ENCODE data around the gene UQCRQ. TPM values are rescaled to one million over a fixed set of nuclear protein-coding genes. Genes with fewer than 3 reads are reported as not detected.

The UQCRQ gene
- total RNA-seq (2016; rRNA removed; fragmentation: Illumina TruSeq; extraction: Trizol) (575 and 610 TPM in 2 replicates), polyA plus RNA-seq (2011; rRNA removed) (237 and 257 TPM in 2 replicates), polyA minus RNA-seq (2011; rRNA and poly(A)+ RNA removed; ENCODE audit: low replicate concordance) (39.6 and 61.4 TPM in 2 replicates), Bru-seq, nascent RNA (percentile 95 among the genes with signal in this experiment), BruChase-seq, experiment 1, labeled RNA remaining after a 6-hour chase (percentile 95 among the genes with signal in this experiment), BruChase-seq, experiment 2, labeled RNA remaining after a 2-hour chase (percentile 91 among the genes with signal in this experiment)
- 434 and 616 TPM in 2 replicates for total RNA-seq (2016; cell fraction: cytosol; rRNA removed; fragmentation: Illumina TruSeq; extraction: Trizol; ENCODE audit: low read depth)
- 541 and 719 TPM in 2 replicates for total RNA-seq (2016; cell fraction: insoluble cytoplasmic fraction; rRNA removed; fragmentation: Illumina TruSeq; extraction: Trizol)
- total RNA-seq (2016; cell fraction: membrane; rRNA removed; fragmentation: Illumina TruSeq; extraction: Trizol), result 520 and 710 TPM in 2 replicates
- 214 and 220 TPM in 2 replicates for total RNA-seq (2016; cell fraction: nucleus; rRNA removed; fragmentation: Illumina TruSeq; extraction: Trizol)
- polyA plus RNA-seq (2011; cell fraction: cytosol; rRNA removed), result 173 and 215 TPM in 2 replicates
- polyA plus RNA-seq (2011; cell fraction: nucleus; rRNA removed), result 111 and 145 TPM in 2 replicates
- 221 and 310 TPM in 2 replicates for polyA plus RNA-seq (2012)
- polyA plus RNA-seq (2016; cell fraction: cytosol; fragmentation: Illumina TruSeq; extraction: Trizol; ENCODE audit: low read depth), result 298 and 464 TPM in 2 replicates
- 393 and 430 TPM in 2 replicates for polyA plus RNA-seq (2016; cell fraction: insoluble cytoplasmic fraction; fragmentation: Illumina TruSeq; extraction: Trizol; ENCODE audit: low read depth)
- polyA plus RNA-seq (2016; cell fraction: membrane; fragmentation: Illumina TruSeq; extraction: Trizol; ENCODE audit: low read depth), result 329 and 431 TPM in 2 replicates
- 240 and 275 TPM in 2 replicates for polyA plus RNA-seq (2016; cell fraction: nucleus; fragmentation: Illumina TruSeq; extraction: Trizol; ENCODE audit: insufficient read depth, low read depth)
- polyA minus RNA-seq (2011; cell fraction: cytosol; rRNA and poly(A)+ RNA removed), result 26.8 and 32.8 TPM in 2 replicates
- 52.9 and 60.8 TPM in 2 replicates for polyA minus RNA-seq (2011; cell fraction: nucleus; rRNA and poly(A)+ RNA removed)
- long read RNA-seq, experiment 1, transcript UQCRQ-201 (2 exons, 586 nt), result minor isoform, 48 of 401 reads
- long read RNA-seq, experiment 1, transcript UQCRQ-206 (2 exons, 874 nt), result minor isoform, 6 of 401 reads
- long read RNA-seq, experiment 1, transcript UQCRQ-203 (3 exons, 839 nt), result major isoform, 302 of 401 reads
- long read RNA-seq, experiment 1, transcript UQCRQ-202 (3 exons, 429 nt), result minor isoform, 37 of 401 reads
- long read RNA-seq, experiment 1, partial matches to known transcripts, result 0 of 401 reads
- long read RNA-seq, experiment 1, other reads (novel, unspliced or antisense), result 8 of 401 reads
- long read RNA-seq, experiment 2, transcript UQCRQ-201 (2 exons, 586 nt), result minor isoform, 56 of 216 reads
- long read RNA-seq, experiment 2, transcript UQCRQ-202 (3 exons, 429 nt), result minor isoform, 10 of 216 reads
- long read RNA-seq, experiment 2, transcript UQCRQ-203 (3 exons, 839 nt), result major isoform, 129 of 216 reads
- long read RNA-seq, experiment 2, partial matches to known transcripts, result 3 of 216 reads
- long read RNA-seq, experiment 2, other reads (novel, unspliced or antisense), result 13 of 216 reads

DNA sequence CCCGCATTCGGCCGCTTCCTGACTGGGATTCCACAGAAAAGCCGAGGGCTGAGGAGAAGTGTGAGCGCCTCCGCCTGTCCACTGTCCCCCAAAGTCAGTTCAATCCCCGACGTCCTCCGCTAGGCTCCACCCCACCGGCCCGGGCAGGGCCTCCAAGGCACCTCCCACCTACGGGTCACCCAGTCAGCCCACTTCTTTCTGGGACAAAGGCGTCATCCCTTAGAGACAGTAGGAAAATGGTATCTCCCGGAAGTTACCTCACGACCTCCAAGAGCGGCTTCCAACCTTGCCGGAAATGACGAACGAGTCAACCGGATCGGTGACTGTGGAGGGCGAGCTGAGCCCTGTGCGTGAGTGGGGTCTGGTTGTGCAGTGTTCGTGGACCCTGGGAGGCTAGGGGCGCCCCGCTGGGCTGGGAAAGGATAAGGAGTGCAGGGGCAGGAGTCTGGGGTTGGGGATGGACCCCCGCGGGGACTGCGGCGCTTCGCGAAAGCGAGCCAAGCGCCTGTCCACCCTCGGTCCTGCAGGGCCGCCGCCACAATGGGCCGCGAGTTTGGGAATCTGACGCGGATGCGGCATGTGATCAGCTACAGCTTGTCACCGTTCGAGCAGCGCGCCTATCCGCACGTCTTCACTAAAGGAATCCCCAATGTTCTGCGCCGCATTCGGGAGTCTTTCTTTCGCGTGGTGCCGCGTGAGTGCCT is at the start of gene UQCRQ, which contains the start of gene GDF9:
Gene UQCRQ, plus strand, starts transcription at position 301 of the 704 bp plus-strand sequence. Its CDS starts 240 bp downstream, at position 541.
Gene GDF9, minus strand, starts transcription at position 128 of the 704 bp plus-strand sequence. CDS start 1,936 bp downstream, outside the sequence.
- ChIA-PET POLR2A (interaction anchor here (0.7 to 8.7 kb wide), 17 partner anchors 8 to 1103 kb away, joined by 3 to 91 read pairs (median 5); partner anchors contain the start of genes AFF4, HSPA4 and SHROOM1), CTCF (ENCODE audit: low intra/inter-chr PET ratio, low total read pairs) (interaction anchor here (0.7 to 2.0 kb wide), 3 partner anchors 17 to 59 kb away, joined by 3 to 9 read pairs (median 7); partner anchors contain the start of gene SHROOM1)
- Histone ChIP-seq H3K27ac (ENCODE audit: extremely low read length, insufficient read depth, low read length) (peak within 1 kb of the TSS; percentile 86), H2AFZ (ENCODE audit: low read length) (no peak within 1 kb of the TSS), H3K79me2 (ENCODE audit: insufficient read depth, low read length) (peaks cover 16% of the 10 kb centered on the region), H3K4me3 (replicated peaks in 1 of 3; ENCODE audit: insufficient read depth in 1 of 3, low read depth in 2 of 3, low read length in 3 of 3) (peak within 1 kb of the TSS; percentile 74 to 88 (median 87)), H3K4me2 (ENCODE audit: low read depth, low read length) (peak within 1 kb of the TSS; percentile 90), H4K20me1 (ENCODE audit: insufficient read depth, low read length) (no peaks in the 10 kb centered on the region), H3K36me3 (replicated peaks in 1 of 2; ENCODE audit: control insufficient read depth in 1 of 2, insufficient read depth in 2 of 2, low read length in 2 of 2) (peaks cover 0 to 25% of the 10 kb centered on the region in 2 experiments; a peak in 3 of 5 replicates), H3K27me3 (ENCODE audit: control insufficient read depth in 1 of 2, insufficient read depth in 2 of 2, low read length in 2 of 2) (no peaks in the 10 kb centered on the region; a peak in 1 of 5 replicates), H3K4me1 (ENCODE audit: insufficient read depth, low read length) (peaks cover 60% of the 10 kb centered on the region), H3K9ac (ENCODE audit: insufficient read depth, low read depth, low read length) (peak within 1 kb of the TSS; percentile 97), H3K9me3 (ENCODE audit: low read length) (no peaks in the 10 kb centered on the region)
- intact Hi-C loops (cut with micrococcal nuclease; ENCODE audit: unreplicated experiment) (loop anchor here (1.0 kb wide), 2 partner anchors 36 to 59 kb away; partner anchors contain the start of gene SHROOM1), in situ Hi-C loops (cut with HindIII; ENCODE audit: extremely low pct_ligation_motif_present, low pct_unique_long_range_greater_than_20kb) (no loop called here)
- WGBS (ENCODE audit: low lambda C conversion rate), result 1% methylated on average over 32 of the region's 55 CpGs
- DNase-seq (ENCODE audit: low spot score) (peak; percentile 100), FAIRE-seq (peak; percentile 100), ATAC-seq (peak; percentile 97)
- BruUV-seq (replicated peaks), result no TSS peak
- TF ChIP-seq KDM3A (CRISPR knock-in tag; IDR thresholded peaks at IDR 0.05; ENCODE audit: low read depth), result no peak; the same call in 1 of the 2 replicates
- TF ChIP-seq ZNF792 (CRISPR knock-in tag; IDR thresholded peaks at IDR 0.05), result no peak; the same call in none of the 2 replicates
- TF ChIP-seq TAF1 (CRISPR knock-in tag; IDR thresholded peaks at IDR 0.05), result peak; percentile 91
- TF ChIP-seq ZNF543 (CRISPR knock-in tag; IDR thresholded peaks at IDR 0.05), result peak; percentile 77
- TF ChIP-seq, protein P1, sequence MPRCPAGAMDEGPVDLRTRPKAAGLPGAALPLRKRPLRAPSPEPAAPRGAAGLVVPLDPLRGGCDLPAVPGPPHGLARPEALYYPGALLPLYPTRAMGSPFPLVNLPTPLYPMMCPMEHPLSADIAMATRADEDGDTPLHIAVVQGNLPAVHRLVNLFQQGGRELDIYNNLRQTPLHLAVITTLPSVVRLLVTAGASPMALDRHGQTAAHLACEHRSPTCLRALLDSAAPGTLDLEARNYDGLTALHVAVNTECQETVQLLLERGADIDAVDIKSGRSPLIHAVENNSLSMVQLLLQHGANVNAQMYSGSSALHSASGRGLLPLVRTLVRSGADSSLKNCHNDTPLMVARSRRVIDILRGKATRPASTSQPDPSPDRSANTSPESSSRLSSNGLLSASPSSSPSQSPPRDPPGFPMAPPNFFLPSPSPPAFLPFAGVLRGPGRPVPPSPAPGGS (CRISPR knock-in tag; IDR thresholded peaks at IDR 0.05), result peak; percentile 76; the same call in 1 of the 2 replicates
- TF ChIP-seq ZFYVE20 (CRISPR knock-in tag; IDR thresholded peaks at IDR 0.05; ENCODE audit: borderline replicate concordance, low read depth), result no peak
- TF ChIP-seq ZMYM4 (CRISPR knock-in tag; IDR thresholded peaks at IDR 0.05), result peak; percentile 96
- TF ChIP-seq ZNF101 (CRISPR knock-in tag; IDR thresholded peaks at IDR 0.05; ENCODE audit: borderline replicate concordance, low read depth), result no peak
- TF ChIP-seq ZNF550 (CRISPR knock-in tag; IDR thresholded peaks at IDR 0.05; ENCODE audit: borderline replicate concordance), result no peak
- TF ChIP-seq ZNF124 (CRISPR knock-in tag; IDR thresholded peaks at IDR 0.05), result peak; percentile 43
- TF ChIP-seq U2AF1 (optimal IDR thresholded peaks at IDR 0.05; ENCODE audit: low read depth, low read length), result no peak
- TF ChIP-seq ATF1 (CRISPR knock-in tag; IDR thresholded peaks at IDR 0.05), result peak; percentile 92
- peak; percentile 41; the same call in 1 of the 2 replicates for TF ChIP-seq ARHGAP35 (CRISPR knock-in tag; IDR thresholded peaks at IDR 0.05; ENCODE audit: borderline replicate concordance)
- 0 out of 2 replicates have a peak, but pooled peaks have one; percentile 31 for TF ChIP-seq ARNT2 (CRISPR knock-in tag; IDR thresholded peaks at IDR 0.05; ENCODE audit: low read depth)
- TF ChIP-seq ZSCAN25 (CRISPR knock-in tag; IDR thresholded peaks at IDR 0.05), result peak; percentile 66
